Panc1 (cell line): Measurements from ENCODE around the gene LPAR2. TPM values are rescaled to one million over a fixed set of nuclear protein-coding genes. Genes with fewer than 3 reads are reported as not detected.

Experiments
- ATAC-seq: fragments of 200-7000 bp; cut with Tn5 transposase; 2 replicates; pipeline ENCODE4 v1.9.1; 2020; ENCODE audit warnings: mild to moderate bottlenecking, moderate library complexity
- BruUV-seq: library from RNA; stranded (reverse); fragments of 400-500 nt; replicated peaks from 2 replicates; lab custom pipeline; 2021; lab: Mats Ljungman, UMichigan
- CTCF ChIA-PET: fragments of 300-600 bp; sonication (Branson Sonifier 250); formaldehyde crosslinking; loops from one replicate; lab custom pipeline; 2022; ENCODE audit warnings: antibody characterized with exemption; lab: Charles Lee
- POLR2A ChIA-PET: fragments of 300-600 bp; sonication (Branson Sonifier 250); formaldehyde crosslinking; loops from one replicate; lab custom pipeline; 2022; ENCODE audit warnings: antibody characterized with exemption; lab: Charles Lee
- DNase-seq: peaks from one replicate; pipeline ENCODE4 v3.0.0-alpha.2; 2010; ENCODE audit warnings: low read depth, low spot score
- H3K27ac ChIP-seq: 2 replicates; pipeline ENCODE4 v1.5.1; 2011; ENCODE audit warnings: mild to moderate bottlenecking, low read length, inconsistent platforms
- H3K27me3 ChIP-seq: fragments of 200-500 bp; sonication (Bioruptor generic); 2 replicates; pipeline ENCODE4 v1.6.0; 2014; ENCODE audit warnings: low read length, inconsistent platforms; ENCODE audit not compliant: control insufficient read depth, insufficient read depth
- H3K36me3 ChIP-seq: fragments of 200-500 bp; sonication (Bioruptor generic); 2 replicates; pipeline ENCODE4 v1.5.1; 2014; ENCODE audit warnings: inconsistent platforms, mild to moderate bottlenecking, low read length, moderate library complexity; ENCODE audit not compliant: control insufficient read depth, insufficient read depth
- H3K4me1 ChIP-seq: 2 replicates; pipeline ENCODE4 v1.5.1; 2011; ENCODE audit warnings: inconsistent platforms, mild to moderate bottlenecking, low read length, moderate library complexity; ENCODE audit not compliant: control insufficient read depth, insufficient read depth
- H3K4me3 ChIP-seq, 2 experiments: 2 replicates each; pipeline ENCODE4 v1.5.1; 2011 to 2012; ENCODE audit warnings: low read depth in 2 of 2, low read length in 2 of 2, mild to moderate bottlenecking in 2 of 2, inconsistent platforms in 1 of 2, moderate library complexity in 1 of 2
- H3K9me3 ChIP-seq: fragments of 200-500 bp; sonication (Bioruptor generic); 2 replicates; pipeline ENCODE4 v1.5.1; 2014; ENCODE audit warnings: low read depth, mild to moderate bottlenecking, inconsistent platforms, low read length, moderate library complexity; ENCODE audit not compliant: control insufficient read depth, insufficient read depth
- CTCF ChIP-seq: fragments of 450-650 bp; IDR thresholded peaks from 2 replicates; pipeline ENCODE4 v1.5.1; 2017; ENCODE audit warnings: mild to moderate bottlenecking
- POLR2AphosphoS5 ChIP-seq: IDR thresholded peaks from 2 replicates; pipeline ENCODE4 v1.6.1; 2012; ENCODE audit warnings: mild to moderate bottlenecking, low read depth, low read length, moderate library complexity
- REST ChIP-seq, 2 experiments: IDR thresholded peaks; 2 replicates each; pipeline ENCODE4 v1.6.1; 2011 to 2012; ENCODE audit warnings: low read depth in 2 of 2, control low read depth in 1 of 2, low read length in 1 of 2, mild to moderate bottlenecking in 1 of 2, moderate library complexity in 1 of 2; ENCODE audit not compliant: insufficient read depth in 1 of 2
- SIN3A ChIP-seq: IDR thresholded peaks from 2 replicates; pipeline ENCODE4 v1.6.1; 2012; ENCODE audit warnings: low read depth, mild to moderate bottlenecking, low read length, moderate library complexity, borderline replicate concordance; ENCODE audit not compliant: insufficient read depth
- TCF7L2 ChIP-seq: IDR thresholded peaks from 2 replicates; pipeline ENCODE4 v1.6.1; 2011; ENCODE audit warnings: mild to moderate bottlenecking, low read depth, low read length, inconsistent platforms
- in situ Hi-C: cut with HindIII; loops from 2 replicates; pipeline ENCODE4 v1.10.0; 2016; ENCODE audit warnings: low sequenced_read_pairs, low pct_unique_long_range_greater_than_20kb
- intact Hi-C: fragments of 100-400 bp; cut with micrococcal nuclease; formaldehyde crosslinking; loops from one replicate; pipeline ENCODE4 v1.10.0; 2022; ENCODE audit not compliant: unreplicated experiment
- total RNA-seq: library from RNA; stranded (reverse); gene quantifications from one replicate; pipeline ENCODE4 v1.2.1, GENCODE V29; 2021; ENCODE audit not compliant: unreplicated experiment

LPAR2 gene
- total RNA-seq, 1 experiment from 2014 or later, result 16.0 TPM

GRCh38 chr19:19662344-19662743 is 34.3 kb upstream of the LPAR2 start:
- peak overlapping the region; percentile 74 for H3K27ac ChIP-seq
- DNase-seq, result no peak
- peaks cover 5% of the 10 kb centered on the region; the same call in 1 of the 2 replicates for H3K36me3 ChIP-seq
- in situ Hi-C loops (no loop called here), intact Hi-C loops (loop anchor here (10.0 kb wide), 1 partner anchor 72 kb away; the partner anchor contains the start of gene ZNF14)
- H3K4me3 ChIP-seq, result peak overlapping the region; percentile 74 to 81
- ChIA-PET CTCF (no interaction called here), POLR2A (no interaction called here)
- no peaks in the 10 kb centered on the region for H3K27me3 ChIP-seq
- H3K9me3 ChIP-seq, result no peaks in the 10 kb centered on the region
- no peak for TF ChIP-seq REST (IDR thresholded peaks at IDR 0.05; ENCODE audit: insufficient read depth in 1 of 2, low read depth in 2 of 2, low read length in 1 of 2)
- no peak for TF ChIP-seq SIN3A
- no peak for TF ChIP-seq CTCF
- no peak for TF ChIP-seq TCF7L2
- no peak for TF ChIP-seq POLR2AphosphoS5
- H3K4me1 ChIP-seq, result peaks cover 10% of the 10 kb centered on the region
- ATAC-seq, result no peak
- TSS peak; percentile 88 for BruUV-seq

- H3K36me3 ChIP-seq, result peaks cover 5% of the 10 kb centered on the region; the same call in 1 of the 2 replicates
- peak overlapping the region; percentile 74 to 81 for H3K4me3 ChIP-seq
- in situ Hi-C loops (no loop called here), intact Hi-C loops (loop anchor here (10.0 kb wide), 1 partner anchor 73 kb away; the partner anchor contains the start of gene ZNF14)
- no peaks in the 10 kb centered on the region for H3K27me3 ChIP-seq
- no peaks in the 10 kb centered on the region for H3K9me3 ChIP-seq
- no peak overlapping the region for H3K27ac ChIP-seq
- TF ChIP-seq REST (IDR thresholded peaks at IDR 0.05; ENCODE audit: insufficient read depth in 1 of 2, low read depth in 2 of 2, low read length in 1 of 2), result no peak
- TF ChIP-seq TCF7L2, result no peak
- no peak for TF ChIP-seq SIN3A
- no peak for TF ChIP-seq CTCF
- no peak for TF ChIP-seq POLR2AphosphoS5
- no peak for DNase-seq
- peaks cover 10% of the 10 kb centered on the region for H3K4me1 ChIP-seq
- BruUV-seq, result no TSS peak
- CTCF ChIA-PET, result no interaction called here
- ATAC-seq, result no peak
- POLR2A ChIA-PET, result interaction anchor here (0.5 kb wide), 1 partner anchor 77 kb away, joined by 3 read pairs; no protein-coding TSS in a partner anchor
Measured at GRCh38 chr19:19661675-19662251, 33.7 kb upstream of the LPAR2 start.
